Measurements from ENCODE around the gene KIAA0319L.

KIAA0319L gene

DNA sequence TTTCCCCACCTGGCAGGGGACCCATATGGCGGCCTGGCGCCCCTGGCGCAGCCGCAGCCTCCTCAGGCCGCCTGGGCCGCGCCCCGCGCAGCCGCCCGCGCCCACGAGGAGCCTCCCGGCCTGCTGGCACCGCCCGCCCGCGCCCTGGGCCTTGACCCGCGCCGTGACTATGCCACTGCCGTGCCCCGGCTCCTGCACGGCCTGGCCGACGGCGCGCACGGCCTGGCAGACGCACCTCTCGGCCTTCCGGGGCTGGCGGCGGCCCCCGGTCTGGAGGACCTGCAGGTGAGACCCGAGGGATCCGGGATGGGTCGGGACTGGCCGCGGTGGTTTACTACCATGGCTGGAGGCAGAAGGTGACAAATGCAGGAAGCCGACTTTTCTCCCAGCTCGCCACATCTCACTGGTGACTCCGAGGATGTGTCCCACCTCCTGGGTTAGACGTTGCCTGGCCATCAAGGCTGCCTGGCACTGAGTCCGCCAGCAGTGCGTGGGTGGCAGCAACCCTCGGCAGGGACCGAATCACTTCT, 17.0 kb upstream of the KIAA0319L start:
- CTCF ChIA-PET: no interaction called here
- TF ChIP-seq FOXK2 (IDR thresholded peaks at IDR 0.05) (no peak), FOXA1 (IDR thresholded peaks at IDR 0.05) (no peak), ELF4 (IDR thresholded peaks at IDR 0.05) (no peak), ARNT (IDR thresholded peaks at IDR 0.05) (no peak), BHLHE40 (IDR thresholded peaks at IDR 0.05; ENCODE audit: borderline replicate concordance) (no peak), NFRKB (IDR thresholded peaks at IDR 0.05) (no peak), SUZ12 (IDR thresholded peaks at IDR 0.05) (no peak), FOXM1 (IDR thresholded peaks at IDR 0.05; ENCODE audit: borderline replicate concordance) (no peak), L3MBTL2 (conservative IDR thresholded peaks at IDR 0.05) (no peak), LEF1 (IDR thresholded peaks at IDR 0.05; ENCODE audit: borderline replicate concordance) (no peak)
- TF ChIP-seq, protein P1, sequence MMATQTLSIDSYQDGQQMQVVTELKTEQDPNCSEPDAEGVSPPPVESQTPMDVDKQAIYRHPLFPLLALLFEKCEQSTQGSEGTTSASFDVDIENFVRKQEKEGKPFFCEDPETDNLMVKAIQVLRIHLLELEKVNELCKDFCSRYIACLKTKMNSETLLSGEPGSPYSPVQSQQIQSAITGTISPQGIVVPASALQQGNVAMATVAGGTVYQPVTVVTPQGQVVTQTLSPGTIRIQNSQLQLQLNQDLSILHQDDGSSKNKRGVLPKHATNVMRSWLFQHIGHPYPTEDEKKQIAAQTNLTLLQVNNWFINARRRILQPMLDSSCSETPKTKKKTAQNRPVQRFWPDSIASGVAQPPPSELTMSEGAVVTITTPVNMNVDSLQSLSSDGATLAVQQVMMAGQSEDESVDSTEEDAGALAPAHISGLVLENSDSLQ (IDR thresholded peaks at IDR 0.05): no peak
- no peak for DNase-seq (ENCODE audit: extremely low spot score)
- POLR2A ChIA-PET: no interaction called here

DNA sequence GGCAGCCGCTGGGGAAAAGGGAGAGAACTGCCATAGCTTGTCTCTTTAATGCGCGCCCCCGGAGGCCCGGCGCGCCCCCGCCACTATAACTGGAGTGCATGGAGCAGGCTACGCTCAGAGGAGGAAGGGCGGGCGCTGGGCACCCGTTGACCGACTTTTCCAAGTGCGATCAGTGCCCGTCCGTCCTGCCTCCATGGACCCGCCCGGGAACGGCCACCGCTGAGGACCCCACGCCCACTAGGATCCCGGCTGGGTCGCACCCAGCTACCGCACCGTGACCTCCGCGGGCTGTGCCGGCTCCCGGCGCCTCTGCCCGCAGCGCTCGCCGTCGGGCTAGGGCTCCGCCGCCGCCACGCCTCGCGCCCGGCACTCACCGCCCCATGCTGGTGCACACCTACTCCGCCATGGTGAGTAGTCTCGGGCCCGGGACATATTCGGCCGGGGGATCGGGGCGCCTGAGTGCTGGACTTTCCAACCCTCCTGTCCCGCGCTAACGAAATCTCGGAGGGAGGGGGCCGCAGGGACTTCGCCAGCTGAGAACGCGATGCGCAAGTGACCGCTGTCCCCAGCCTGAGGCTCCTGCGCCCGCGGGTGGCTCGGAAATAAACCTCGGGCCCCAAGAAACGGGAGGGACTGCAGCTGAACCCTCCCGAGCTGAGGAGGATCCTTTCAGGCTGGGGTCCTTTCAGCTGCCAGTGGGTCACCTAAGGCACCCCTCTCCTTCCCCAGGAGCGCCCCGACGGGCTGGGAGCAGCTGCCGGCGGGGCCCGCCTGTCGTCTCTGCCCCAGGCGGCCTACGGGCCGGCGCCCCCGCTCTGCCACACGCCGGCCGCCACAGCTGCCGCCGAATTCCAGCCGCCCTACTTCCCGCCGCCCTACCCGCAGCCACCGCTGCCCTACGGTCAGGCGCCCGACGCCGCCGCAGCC, 16.3 kb upstream of the KIAA0319L start, which contains the start of gene TFAP2E:
Gene TFAP2E (plus strand): TSS at position 117 of the 927 bp plus-strand sequence. CDS start 264 bp downstream, at position 381.
- TF ChIP-seq TARDBP (IDR thresholded peaks at IDR 0.05): no peak
- no peak for TF ChIP-seq FOXM1 (IDR thresholded peaks at IDR 0.05; ENCODE audit: borderline replicate concordance)
- no peak for TF ChIP-seq L3MBTL2 (conservative IDR thresholded peaks at IDR 0.05)
- no peak for TF ChIP-seq FOXA1 (IDR thresholded peaks at IDR 0.05)
- DNase-seq (ENCODE audit: extremely low spot score): no peak
- CTCF ChIA-PET: no interaction called here
- POLR2A ChIA-PET: no interaction called here

DNA sequence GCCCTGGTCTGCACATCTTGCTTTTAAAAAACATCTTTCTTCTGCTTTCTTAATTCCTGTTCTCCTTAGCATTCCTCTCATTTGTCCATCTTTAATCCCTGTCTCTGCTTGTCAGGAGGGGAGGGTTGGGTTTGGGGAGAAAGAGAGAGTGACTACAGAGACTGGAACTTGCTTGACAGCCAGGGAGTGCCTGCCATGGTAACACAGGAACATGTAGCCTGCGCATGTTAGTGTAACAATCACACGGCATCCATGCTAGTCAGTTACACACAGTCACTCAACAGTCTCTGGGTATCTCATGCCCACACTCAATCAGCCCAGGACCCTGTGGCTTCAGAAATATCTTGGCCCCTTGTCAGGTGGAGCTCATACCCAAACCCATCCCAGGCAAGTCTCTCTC, 15.1 kb upstream of the KIAA0319L start:
- ChIA-PET CTCF (interaction anchor here (0.7 kb wide), 1 partner anchor 144 kb away, joined by 3 read pairs; no protein-coding TSS in a partner anchor), POLR2A (interaction anchor here (1.4 kb wide), 1 partner anchor 143 kb away, joined by 3 read pairs; no protein-coding TSS in a partner anchor)
- TF ChIP-seq ARNT (IDR thresholded peaks at IDR 0.05): no peak
- TF ChIP-seq TARDBP (IDR thresholded peaks at IDR 0.05): no peak
- TF ChIP-seq L3MBTL2 (conservative IDR thresholded peaks at IDR 0.05): no peak
- TF ChIP-seq HDGF (IDR thresholded peaks at IDR 0.05; ENCODE audit: borderline replicate concordance): no peak
- no peak for TF ChIP-seq SUZ12 (IDR thresholded peaks at IDR 0.05)
- TF ChIP-seq ZNF384 (IDR thresholded peaks at IDR 0.05): no peak
- no peak for TF ChIP-seq ELF4 (IDR thresholded peaks at IDR 0.05)
- TF ChIP-seq SP1 (IDR thresholded peaks at IDR 0.05): no peak
- TF ChIP-seq LEF1 (IDR thresholded peaks at IDR 0.05; ENCODE audit: borderline replicate concordance): no peak
- no peak for TF ChIP-seq FOXM1 (IDR thresholded peaks at IDR 0.05; ENCODE audit: borderline replicate concordance)
- TF ChIP-seq FOXK2 (IDR thresholded peaks at IDR 0.05): no peak
- TF ChIP-seq NFRKB (IDR thresholded peaks at IDR 0.05): no peak
- TF ChIP-seq, protein P1 (IDR thresholded peaks at IDR 0.05): no peak
- no peak for DNase-seq (ENCODE audit: extremely low spot score)

DNA sequence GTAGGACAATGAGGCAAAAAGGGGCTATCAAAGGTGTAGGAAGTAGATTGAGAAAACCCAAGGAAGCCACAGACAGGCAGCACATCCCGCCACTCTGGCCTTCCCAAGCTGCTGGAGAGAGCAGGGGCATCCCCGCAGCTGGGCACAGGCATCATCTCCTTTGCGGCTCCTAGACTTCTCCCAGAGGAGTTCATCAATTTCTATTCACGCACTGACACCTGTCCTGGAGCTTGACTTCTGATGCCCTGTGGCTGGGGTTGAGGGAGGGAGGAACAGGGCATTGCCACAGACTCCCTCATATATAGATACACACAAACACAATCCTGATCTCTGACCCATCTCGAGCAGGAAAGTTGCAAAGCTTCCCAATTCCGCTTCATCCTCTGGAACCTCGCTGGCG, 14.1 kb upstream of the KIAA0319L start:
- ChIA-PET POLR2A (interaction anchor here (1.4 to 2.0 kb wide), 2 partner anchors 144 to 198 kb away, joined by 3 to 5 read pairs; partner anchors contain the start of gene CLSPN), CTCF (interaction anchor here (0.6 to 1.5 kb wide), 2 partner anchors 144 to 199 kb away, joined by 3 to 6 read pairs; no protein-coding TSS in a partner anchor)
- TF ChIP-seq TARDBP (IDR thresholded peaks at IDR 0.05) (no peak), FOXK2 (IDR thresholded peaks at IDR 0.05) (no peak), NFRKB (IDR thresholded peaks at IDR 0.05) (no peak), CTBP1 (IDR thresholded peaks at IDR 0.05; ENCODE audit: borderline replicate concordance) (no peak), ZNF384 (IDR thresholded peaks at IDR 0.05) (no peak), FOXA1 (IDR thresholded peaks at IDR 0.05) (no peak), SUZ12 (IDR thresholded peaks at IDR 0.05) (no peak), FOXM1 (IDR thresholded peaks at IDR 0.05; ENCODE audit: borderline replicate concordance) (no peak), ARNT (IDR thresholded peaks at IDR 0.05) (no peak), SP1 (IDR thresholded peaks at IDR 0.05) (no peak), L3MBTL2 (conservative IDR thresholded peaks at IDR 0.05) (no peak), HDGF (IDR thresholded peaks at IDR 0.05; ENCODE audit: borderline replicate concordance) (no peak), BHLHE40 (IDR thresholded peaks at IDR 0.05; ENCODE audit: borderline replicate concordance) (no peak), LEF1 (IDR thresholded peaks at IDR 0.05; ENCODE audit: borderline replicate concordance) (no peak), ELF4 (IDR thresholded peaks at IDR 0.05) (no peak)
- TF ChIP-seq, protein P1 (IDR thresholded peaks at IDR 0.05): no peak
- no peak for DNase-seq (ENCODE audit: extremely low spot score)

DNA sequence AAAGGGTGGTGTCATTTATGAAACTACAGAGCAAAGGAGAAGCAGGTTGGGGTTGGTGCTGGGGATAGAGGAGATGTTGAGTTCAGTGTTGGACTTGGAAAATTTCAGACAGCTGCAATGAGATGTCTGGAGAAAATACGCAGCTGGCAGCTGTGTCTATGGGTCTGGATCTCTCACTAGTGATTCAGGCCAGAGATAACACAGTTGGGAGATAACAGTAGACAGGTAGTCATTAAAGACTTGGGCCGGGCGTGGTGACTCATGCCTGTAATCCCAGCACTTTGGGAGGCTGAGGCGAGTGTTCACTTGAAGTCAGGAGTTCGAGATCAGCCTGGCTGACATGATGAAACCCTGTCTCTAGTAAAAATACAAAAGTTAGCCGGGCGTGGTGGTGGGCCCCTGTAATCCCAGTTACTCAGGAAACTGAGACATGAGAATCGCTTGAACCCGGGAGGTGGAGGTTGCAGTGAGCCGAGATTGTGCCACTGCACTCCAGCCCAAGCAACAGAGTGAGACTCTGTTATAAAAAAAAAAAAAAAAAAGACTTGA, 13.5 kb upstream of the KIAA0319L start:
- TF ChIP-seq SP1 (IDR thresholded peaks at IDR 0.05) (no peak), BHLHE40 (IDR thresholded peaks at IDR 0.05; ENCODE audit: borderline replicate concordance) (no peak), FOXA1 (IDR thresholded peaks at IDR 0.05) (no peak), L3MBTL2 (conservative IDR thresholded peaks at IDR 0.05) (no peak), HDGF (IDR thresholded peaks at IDR 0.05; ENCODE audit: borderline replicate concordance) (no peak), FOXM1 (IDR thresholded peaks at IDR 0.05; ENCODE audit: borderline replicate concordance) (no peak), SUZ12 (IDR thresholded peaks at IDR 0.05) (no peak), CTBP1 (IDR thresholded peaks at IDR 0.05; ENCODE audit: borderline replicate concordance) (no peak), NFRKB (IDR thresholded peaks at IDR 0.05) (no peak)
- ChIA-PET CTCF (interaction anchor here (1.5 kb wide), 1 partner anchor 145 kb away, joined by 6 read pairs; no protein-coding TSS in a partner anchor), POLR2A (interaction anchor here (0.6 to 2.0 kb wide), 2 partner anchors 141 to 199 kb away, joined by 3 to 5 read pairs; partner anchors contain the start of gene CLSPN)
- no peak for DNase-seq (ENCODE audit: extremely low spot score)
